Nephron (organoid): ENCODE measurements around the gene LRIG2.
"Not testable (repeated sequence)": the region's sequence is repeated elsewhere in the genome, so short reads cannot be mapped to it uniquely, and the experiment has no call there.

Experiments used
- H3K27ac Mint-ChIP-seq, 3 experiments: 2 replicates each; pipeline ENCODE4 v1.8.0; 2020; ENCODE audit warnings: mixed read lengths in 3 of 3, mild to moderate bottlenecking in 2 of 3, moderate library complexity in 1 of 3
- H3K27me3 Mint-ChIP-seq: 2 replicates; pipeline ENCODE4 v1.8.0; 2021; ENCODE audit warnings: low read depth, mild to moderate bottlenecking, moderate library complexity, mixed read lengths
- H3K36me3 Mint-ChIP-seq: 2 replicates; pipeline ENCODE4 v1.8.0; 2020; ENCODE audit warnings: low read depth, mixed read lengths
- H3K4me1 Mint-ChIP-seq: 2 replicates; pipeline ENCODE4 v1.8.0; 2020; ENCODE audit warnings: mixed read lengths
- H3K4me3 Mint-ChIP-seq, 3 experiments: 2 replicates each; pipeline ENCODE4 v1.8.0; 2020; ENCODE audit warnings: mild to moderate bottlenecking in 3 of 3, mixed read lengths in 3 of 3, moderate library complexity in 2 of 3
- H3K9me3 Mint-ChIP-seq: 2 replicates; pipeline ENCODE4 v1.8.0; 2020; ENCODE audit warnings: mixed read lengths
- CTCF ChIP-seq, 3 experiments: fragments of 200-600 bp; sonication (generic); IDR thresholded peaks; one replicate each; pipeline ENCODE4 v1.5.0; 2021; ENCODE audit warnings: antibody characterized with exemption in 3 of 3; ENCODE audit not compliant: unreplicated experiment in 3 of 3

The LRIG2 gene

GRCh38 chr1:113055570-113055969 is 17.4 kb upstream of the LRIG2 start:
- no peak for TF ChIP-seq CTCF (IDR thresholded peaks at IDR 0.05; ENCODE audit: unreplicated experiment in 3 of 3)
- Mint-ChIP-seq H3K27me3 (peaks cover 3% of the 10 kb centered on the region), H3K27ac (peak overlapping the region in 1 of 3 experiments; percentile 94), H3K36me3 (no peaks in the 10 kb centered on the region), H3K4me3 (no peak overlapping the region), H3K9me3 (no peaks in the 10 kb centered on the region), H3K4me1 (peaks cover 21% of the 10 kb centered on the region)

GRCh38 chr1:113057006-113057405 is 16.0 kb upstream of the LRIG2 start:
- Mint-ChIP-seq H3K4me1 (peaks cover 21% of the 10 kb centered on the region), H3K27ac (peak overlapping the region; percentile 12 to 94 (median 73)), H3K4me3 (peak overlapping the region in 2 of 3 experiments; percentile 19 to 32), H3K36me3 (no peaks in the 10 kb centered on the region), H3K9me3 (no peaks in the 10 kb centered on the region), H3K27me3 (peaks cover 3% of the 10 kb centered on the region)
- TF ChIP-seq CTCF (IDR thresholded peaks at IDR 0.05; ENCODE audit: unreplicated experiment in 3 of 3), result no peak

- Mint-ChIP-seq H3K4me3 (peak overlapping the region in 1 of 3 experiments; percentile 4), H3K9me3 (peaks cover 2% of the 10 kb centered on the region), H3K27ac (peak overlapping the region; percentile 16 to 85 (median 79)), H3K36me3 (no peaks in the 10 kb centered on the region), H3K4me1 (peaks cover 21% of the 10 kb centered on the region), H3K27me3 (peaks cover 3% of the 10 kb centered on the region)
- no peak for TF ChIP-seq CTCF (IDR thresholded peaks at IDR 0.05; ENCODE audit: unreplicated experiment in 3 of 3)
Measured at GRCh38 chr1:113058941-113059706, 13.9 kb upstream of the LRIG2 start.

GRCh38 chr1:113063456-113063855 is 9.5 kb upstream of the LRIG2 start:
- not testable (repeated sequence) for H3K27me3 Mint-ChIP-seq

GRCh38 chr1:113072141-113072756 is 749 bp upstream of the LRIG2 start:
- peak overlapping the region; percentile 95 to 99 (median 99) for H3K27ac Mint-ChIP-seq
- no peak for TF ChIP-seq CTCF (IDR thresholded peaks at IDR 0.05; ENCODE audit: unreplicated experiment in 3 of 3)
- no peaks in the 10 kb centered on the region for H3K9me3 Mint-ChIP-seq
- peaks cover 25% of the 10 kb centered on the region for H3K4me1 Mint-ChIP-seq
- peaks cover 12% of the 10 kb centered on the region for H3K36me3 Mint-ChIP-seq
- peak overlapping the region; percentile 94 to 100 (median 96) for H3K4me3 Mint-ChIP-seq
- no peaks in the 10 kb centered on the region for H3K27me3 Mint-ChIP-seq

More at GRCh38 chr1:113063456-113063855, 9.5 kb upstream of the LRIG2 start:
- H3K4me1 Mint-ChIP-seq, result peaks cover 11% of the 10 kb centered on the region
- H3K9me3 Mint-ChIP-seq, H3K27ac Mint-ChIP-seq, H3K4me3 Mint-ChIP-seq, H3K36me3 Mint-ChIP-seq: not testable (repeated sequence)

GRCh38 chr1:113073479-113073950 is 517 bp downstream of the LRIG2 start:
- Mint-ChIP-seq H3K27ac (peak overlapping the region; percentile 95 to 99 (median 99)), H3K4me1 (peaks cover 25% of the 10 kb centered on the region), H3K27me3 (no peaks in the 10 kb centered on the region), H3K36me3 (peaks cover 15% of the 10 kb centered on the region), H3K9me3 (no peaks in the 10 kb centered on the region), H3K4me3 (peak overlapping the region; percentile 94 to 100 (median 96))
- TF ChIP-seq CTCF (IDR thresholded peaks at IDR 0.05; ENCODE audit: unreplicated experiment in 3 of 3), result no peak
